H9 (cell line): ENCODE data around the gene KIAA0825. TPM values are rescaled to one million over a fixed set of nuclear protein-coding genes. Genes with fewer than 3 reads are reported as not detected.

ENCODE experiments used
- DNase-seq: peaks from one replicate; pipeline ENCODE4 v3.0.0-alpha.2; 2017
- H2AFZ ChIP-seq: one replicate; pipeline ENCODE4 v1.6.1; 2013; ENCODE audit warnings: mild to moderate bottlenecking, low read length, control low read depth, moderate library complexity
- H2AK5ac ChIP-seq: 2 replicates; pipeline ENCODE4 v1.6.1; 2013; ENCODE audit warnings: low read length, control low read depth, mixed read lengths; ENCODE audit not compliant: insufficient read length
- H2BK120ac ChIP-seq: one replicate; pipeline ENCODE4 v1.6.1; 2013; ENCODE audit warnings: low read depth, mild to moderate bottlenecking, low read length, control low read depth, inconsistent platforms; ENCODE audit not compliant: poor library complexity, severe bottlenecking
- H2BK12ac ChIP-seq: 2 replicates; pipeline ENCODE4 v1.6.1; 2013; ENCODE audit warnings: low read length, control low read depth, mixed read lengths, low read depth; ENCODE audit not compliant: insufficient read length
- H2BK15ac ChIP-seq: 2 replicates; pipeline ENCODE4 v1.6.1; 2013; ENCODE audit warnings: low read depth, low read length, control low read depth
- H2BK20ac ChIP-seq: one replicate; pipeline ENCODE4 v1.6.1; 2013; ENCODE audit warnings: low read depth, mild to moderate bottlenecking, low read length, control low read depth, inconsistent platforms; ENCODE audit not compliant: poor library complexity, severe bottlenecking
- H2BK5ac ChIP-seq: 2 replicates; pipeline ENCODE4 v1.6.1; 2013; ENCODE audit warnings: low read length, control low read depth, mixed read lengths; ENCODE audit not compliant: insufficient read length
- H3K14ac ChIP-seq: 2 replicates; pipeline ENCODE4 v1.6.1; 2013; ENCODE audit warnings: low read length, control low read depth; ENCODE audit not compliant: insufficient read depth
- H3K18ac ChIP-seq: 2 replicates; pipeline ENCODE4 v1.6.1; 2013; ENCODE audit warnings: low read depth, mild to moderate bottlenecking, mixed read lengths, low read length, control low read depth; ENCODE audit not compliant: insufficient read length
- H3K23ac ChIP-seq: 2 replicates; pipeline ENCODE4 v1.6.1; 2013; ENCODE audit warnings: low read length, control low read depth, mixed read lengths, low read depth; ENCODE audit not compliant: insufficient read length
- H3K23me2 ChIP-seq: 2 replicates; pipeline ENCODE4 v1.6.1; 2013; ENCODE audit warnings: low read depth, mild to moderate bottlenecking, mixed read lengths, low read length, control low read depth; ENCODE audit not compliant: insufficient read length, poor library complexity, severe bottlenecking
- H3K27ac ChIP-seq: 2 replicates; pipeline ENCODE4 v1.5.1; 2013; ENCODE audit warnings: low read length, control low read depth, mixed read lengths, low read depth; ENCODE audit not compliant: insufficient read length
- H3K27me3 ChIP-seq: 2 replicates; pipeline ENCODE4 v1.6.1; 2013; ENCODE audit warnings: low read length, control low read depth, inconsistent platforms; ENCODE audit not compliant: insufficient read depth
- H3K4ac ChIP-seq: 2 replicates; pipeline ENCODE4 v1.6.1; 2013; ENCODE audit warnings: low read depth, mild to moderate bottlenecking, control low read depth, inconsistent platforms, low read length, moderate library complexity
- H3K4me1 ChIP-seq: 2 replicates; pipeline ENCODE4 v1.6.1; 2013; ENCODE audit warnings: low read length, control low read depth, inconsistent platforms; ENCODE audit not compliant: insufficient read depth
- H3K4me2 ChIP-seq: 2 replicates; pipeline ENCODE4 v1.6.1; 2013; ENCODE audit warnings: low read length, control low read depth, mixed read lengths; ENCODE audit not compliant: insufficient read length, insufficient read depth
- H3K56ac ChIP-seq: 2 replicates; pipeline ENCODE4 v1.6.1; 2013; ENCODE audit warnings: low read depth, mild to moderate bottlenecking, mixed read lengths, low read length, control low read depth; ENCODE audit not compliant: insufficient read length
- H3K79me1 ChIP-seq: 2 replicates; pipeline ENCODE4 v1.6.1; 2013; ENCODE audit warnings: low read depth, mild to moderate bottlenecking, moderate library complexity, low read length, control low read depth, inconsistent platforms; ENCODE audit not compliant: insufficient read depth, poor library complexity, severe bottlenecking
- H3K79me2 ChIP-seq: 2 replicates; pipeline ENCODE4 v1.6.1; 2013; ENCODE audit warnings: low read length, control low read depth, inconsistent platforms; ENCODE audit not compliant: insufficient read depth
- H3K9ac ChIP-seq: 2 replicates; pipeline ENCODE4 v1.6.1; 2013; ENCODE audit warnings: low read length, control low read depth, mixed read lengths; ENCODE audit not compliant: insufficient read length; ENCODE audit errors: extremely low read depth
- H3K9me3 ChIP-seq: one replicate; pipeline ENCODE4 v1.6.1; 2013; ENCODE audit warnings: low read depth, low read length, inconsistent platforms; ENCODE audit not compliant: control insufficient read depth
- H3T11ph ChIP-seq: one replicate; pipeline ENCODE4 v1.6.1; 2013; ENCODE audit warnings: mild to moderate bottlenecking, low read length, control low read depth, inconsistent platforms
- H4K20me1 ChIP-seq: one replicate; pipeline ENCODE4 v1.6.1; 2013; ENCODE audit not compliant: control insufficient read depth, insufficient read length, insufficient read depth
- H4K5ac ChIP-seq: 2 replicates; pipeline ENCODE4 v1.6.1; 2013; ENCODE audit warnings: low read depth, mild to moderate bottlenecking, mixed read lengths, low read length, control low read depth; ENCODE audit not compliant: insufficient read length
- H4K8ac ChIP-seq: replicated peaks from 2 replicates; pipeline ENCODE4 v1.6.1; 2013; ENCODE audit warnings: low read length, control low read depth, mixed read lengths, low read depth; ENCODE audit not compliant: insufficient read length
- H4K91ac ChIP-seq: 2 replicates; pipeline ENCODE4 v1.6.1; 2013; ENCODE audit warnings: low read depth, mild to moderate bottlenecking, moderate library complexity, mixed read lengths, low read length, control low read depth; ENCODE audit not compliant: insufficient read length
- H3K27ac Mint-ChIP-seq, 3 experiments: 2 replicates in 2 of 3; 3 replicates in 1 of 3; pipeline ENCODE4 v1.8.0; 2020 to 2021; ENCODE audit warnings: mixed read lengths in 3 of 3, mild to moderate bottlenecking in 1 of 3, moderate library complexity in 1 of 3
- H3K27me3 Mint-ChIP-seq: 2 replicates; pipeline ENCODE4 v1.8.0; 2021; ENCODE audit warnings: low read depth, mild to moderate bottlenecking, moderate library complexity, mixed read lengths
- H3K36me3 Mint-ChIP-seq, 3 experiments: 2 replicates in 2 of 3; 3 replicates in 1 of 3; pipeline ENCODE4 v1.8.0; 2020 to 2021; ENCODE audit warnings: low read depth in 3 of 3, mixed read lengths in 3 of 3; ENCODE audit not compliant: insufficient read depth in 1 of 3
- H3K4me1 Mint-ChIP-seq, 2 experiments: 2 replicates each; pipeline ENCODE4 v1.8.0; 2020; ENCODE audit warnings: mixed read lengths in 2 of 2
- H3K4me3 Mint-ChIP-seq, 2 experiments: 2 replicates in 1 of 2; 3 replicates in 1 of 2; pipeline ENCODE4 v1.8.0; 2020 to 2021; ENCODE audit warnings: mild to moderate bottlenecking in 2 of 2, mixed read lengths in 2 of 2, moderate library complexity in 1 of 2
- H3K9me3 Mint-ChIP-seq, 2 experiments: 2 replicates in 1 of 2; 3 replicates in 1 of 2; pipeline ENCODE4 v1.8.0; 2020; ENCODE audit warnings: mild to moderate bottlenecking in 2 of 2, mixed read lengths in 2 of 2, moderate library complexity in 1 of 2
- CTCF ChIP-seq: fragments of 200-600 bp; sonication (generic); conservative IDR thresholded peaks from 3 replicates; pipeline ENCODE4 v1.8.0; 2021; ENCODE audit warnings: antibody characterized with exemption, mild to moderate bottlenecking
- WGBS: extraction: QIAGEN DNeasy Blood & Tissue Kit; methylation state at CpG from one replicate; pipeline ENCODE4 v1.1.7; 2013; ENCODE audit warnings: missing lambda C conversion rate, low lambda C conversion rate, mixed read lengths; ENCODE audit not compliant: insufficient read length; ENCODE audit errors: extremely low coverage; 5-methylcytosine and 5-hydroxymethylcytosine counted together
- total RNA-seq: library from RNA; stranded (reverse); gene quantifications from 2 replicates; pipeline ENCODE4 v1.2.1, GENCODE V29; 2021

Gene KIAA0825
- total RNA-seq, 1 experiment from 2014 or later, result 1.8 TPM

- no peak overlapping the region for H3K18ac ChIP-seq
- Mint-ChIP-seq H3K27me3 (no peaks in the 10 kb centered on the region), H3K9me3 (no peaks in the 10 kb centered on the region), H3K27ac (no peak overlapping the region), H3K4me1 (peaks cover 0 to 14% of the 10 kb centered on the region in 2 experiments; a peak in 2 of 4 replicates), H3K4me3 (no peak overlapping the region), H3K36me3 (peaks cover 3 to 12% (median 11%) of the 10 kb centered on the region in 3 experiments; a peak in 6 of 7 replicates)
- no peaks in the 10 kb centered on the region for H3K27me3 ChIP-seq
- H3K23ac ChIP-seq, result no peak overlapping the region
- no peak overlapping the region for H2BK15ac ChIP-seq
- no peak overlapping the region for H2BK5ac ChIP-seq
- no peak overlapping the region for H2BK20ac ChIP-seq
- H3K79me2 ChIP-seq, result no peaks in the 10 kb centered on the region
- H2BK120ac ChIP-seq, result no peak overlapping the region
- H3K14ac ChIP-seq, result no peak overlapping the region
- H3K56ac ChIP-seq, result no peak overlapping the region
- H4K5ac ChIP-seq, result no peak overlapping the region
- H3K4ac ChIP-seq, result no peak overlapping the region
- H3K4me2 ChIP-seq, result no peak overlapping the region
- no peak overlapping the region for H3T11ph ChIP-seq
- no peaks in the 10 kb centered on the region for H4K20me1 ChIP-seq
- TF ChIP-seq CTCF, result peak; percentile 26; the same call in 1 of the 3 replicates
- H4K8ac ChIP-seq, result no peak overlapping the region
- no peak for DNase-seq
- WGBS, result no CpG with 5 or more reads among the region's 4 CpGs
- no peak overlapping the region for H2BK12ac ChIP-seq
- H2AK5ac ChIP-seq, result no peak overlapping the region
- no peaks in the 10 kb centered on the region for H3K79me1 ChIP-seq
- no peak overlapping the region for H2AFZ ChIP-seq
- no peaks in the 10 kb centered on the region for H3K9me3 ChIP-seq
- no peak overlapping the region for H4K91ac ChIP-seq
- no peak overlapping the region for H3K27ac ChIP-seq
- H3K9ac ChIP-seq, result no peak overlapping the region
- H3K23me2 ChIP-seq, result no peaks in the 10 kb centered on the region
- no peaks in the 10 kb centered on the region for H3K4me1 ChIP-seq
These were observed 460.5 kb downstream of the KIAA0825 start for GRCh38 chr5:94157704-94158539.
